Stimulated activated CD8-positive, alpha-beta memory T cell treated with anti-CD3 and anti-CD28 coated beads, Interleukin-7, amount 100 ng/mL, for 4 hours (primary cell): Measurements from ENCODE around the gene SHC3.

Source experiments
- DNase-seq, 2 donors: peaks; one replicate each; pipeline ENCODE4 v3.0.0-alpha.2; 2020; ENCODE audit warnings: low read depth in 2 of 2

The SHC3 gene

GRCh38 chr9:88983865-88984542 lies 194.6 kb downstream of the SHC3 start:
- DNase-seq: no peak

- no peak for DNase-seq
Observed at GRCh38 chr9:88980740-88981203, 197.8 kb downstream of the SHC3 start.

- DNase-seq: no peak
Observed at GRCh38 chr9:88979791-88980190, 198.8 kb downstream of the SHC3 start.

- DNase-seq: no peak
Observed at GRCh38 chr9:88979021-88979420, 199.6 kb downstream of the SHC3 start.

GRCh38 chr9:88978034-88978433 lies 200.6 kb downstream of the SHC3 start:
- no peak for DNase-seq

- no peak for DNase-seq
Observed at GRCh38 chr9:88976890-88977257, 201.7 kb downstream of the SHC3 start.

- no peak for DNase-seq
Observed at GRCh38 chr9:88975966-88976889, 202.4 kb downstream of the SHC3 start.

- DNase-seq: no peak
Observed at GRCh38 chr9:88974641-88975040, 204.0 kb downstream of the SHC3 start.

- no peak for DNase-seq
Observed at GRCh38 chr9:88973281-88974045, 205.2 kb downstream of the SHC3 start.

- DNase-seq: no peak
Observed at GRCh38 chr9:88972401-88972800, 206.2 kb downstream of the SHC3 start.

- DNase-seq: no peak
Observed at GRCh38 chr9:88971131-88971960, 207.3 kb downstream of the SHC3 start.

GRCh38 chr9:88969646-88970373 lies 208.8 kb downstream of the SHC3 start:
- DNase-seq: no peak

- no peak for DNase-seq
Observed at GRCh38 chr9:88968799-88969198, 209.8 kb downstream of the SHC3 start.

GRCh38 chr9:88966894-88967676 lies 211.5 kb downstream of the SHC3 start:
- no peak for DNase-seq

- no peak for DNase-seq
Observed at GRCh38 chr9:88965473-88965872, 213.1 kb downstream of the SHC3 start.

- DNase-seq: no peak
Observed at GRCh38 chr9:88960632-88961031, 218.0 kb downstream of the SHC3 start.

GRCh38 chr9:88959727-88960469 lies 218.7 kb downstream of the SHC3 start:
- no peak for DNase-seq

- no peak for DNase-seq
Observed at GRCh38 chr9:88957526-88957925, 221.1 kb downstream of the SHC3 start.
